H1 (cell line): ENCODE results near the gene STAG1. TPM values are rescaled to one million over a fixed set of nuclear protein-coding genes. Genes with fewer than 3 reads are reported as not detected.

Source experiments
- BRCA1 ChIP-seq: IDR thresholded peaks from 2 replicates; pipeline ENCODE4 v1.6.1; 2012; ENCODE audit warnings: low read depth, low read length, improper control_type of control experiment
- CBX8 ChIP-seq: fragments of 300-800, 300-1000 bp; sonication (generic); IDR thresholded peaks from 2 replicates; pipeline ENCODE4 v1.7.1; 2016; ENCODE audit warnings: low read depth, low read length, borderline replicate concordance
- CEBPB ChIP-seq: IDR thresholded peaks from 2 replicates; pipeline ENCODE4 v1.6.1; 2012; ENCODE audit warnings: low read depth, low read length
- CHD1 ChIP-seq: IDR thresholded peaks from 2 replicates; pipeline ENCODE4 v1.6.1; 2012; ENCODE audit warnings: low read depth, low read length, improper control_type of control experiment
- CTCF ChIP-seq, 3 experiments: IDR thresholded peaks; 1 replicate in 2 of 3; 2 replicates in 1 of 3; pipeline versions ENCODE4 v1.5.1 to v1.6.1; 2011; ENCODE audit warnings: low read length in 3 of 3, mild to moderate bottlenecking in 3 of 3, inconsistent platforms in 2 of 3, low read depth in 1 of 3, moderate library complexity in 1 of 3; ENCODE audit not compliant: insufficient read depth in 1 of 3; ENCODE audit errors: control extremely low read depth in 1 of 3
- RFX5 ChIP-seq: IDR thresholded peaks from 2 replicates; pipeline ENCODE4 v1.6.1; 2011; ENCODE audit warnings: low read depth, low read length, improper control_type of control experiment, borderline replicate concordance
- RXRA ChIP-seq: IDR thresholded peaks from 2 replicates; pipeline ENCODE4 v1.6.1; 2011; ENCODE audit warnings: low read depth, mild to moderate bottlenecking, low read length, moderate library complexity; ENCODE audit not compliant: insufficient read depth
- SP2 ChIP-seq: IDR thresholded peaks from 2 replicates; pipeline ENCODE4 v1.6.1; 2012; ENCODE audit warnings: mild to moderate bottlenecking, low read length, inconsistent platforms
- polyA plus RNA-seq, 7 experiments: library from polyadenylated mRNA; depleted of rRNA in 3 of 7; stranded (reverse) in 5 of 7; unstranded in 2 of 7; fragments of >200 nt in 5 of 7; fragments of 200-250 nt in 2 of 7; gene quantifications; 1 replicate in 5 of 7; 2 replicates in 1 of 7; 4 replicates in 1 of 7; pipeline versions ENCODE4 v1.2.1 to v1.2.3, GENCODE V29; 2011 to 2013; ENCODE audit warnings: missing spikeins in 2 of 7, mixed read lengths in 2 of 7
- total RNA-seq: library from RNA; stranded (reverse); fragmentation: NEBNext Ultra II Directional; extraction: Animal tissue kit (Norgen Biotek cat#: 25700); gene quantifications from 2 replicates; pipeline ENCODE4 v1.2.1, GENCODE V29; 2021

STAG1 gene
- total and polyA plus RNA-seq, 2 of the 8 experiments (the other 6 are each of a cell fraction or from before 2014, with no cell fraction given), result 4.6 to 23.4 TPM

GRCh38 chr3:136789976-136790375 is 37.8 kb upstream of the STAG1 start (continued):
- no peak for TF ChIP-seq CTCF (IDR thresholded peaks at IDR 0.05; ENCODE audit: control extremely low read depth in 1 of 3, insufficient read depth in 1 of 3, low read depth in 1 of 3, low read length in 3 of 3)
- no peak for TF ChIP-seq CHD1
- TF ChIP-seq RXRA, result no peak
- no peak for TF ChIP-seq RFX5
- TF ChIP-seq BRCA1, result no peak
- TF ChIP-seq CEBPB, result no peak
- TF ChIP-seq CBX8, result no peak
- TF ChIP-seq SP2, result no peak
